HG03139 (cell line): ENCODE results near the gene WNT7A.
"Not testable (repeated sequence)": the region's sequence is repeated elsewhere in the genome, so short reads cannot be mapped to it uniquely, and the experiment has no call there.

ENCODE experiments used
- ATAC-seq: cut with Tn5 transposase; IDR thresholded peaks from one replicate; pipeline ENCODE4 v1.9.1; 2021; ENCODE audit not compliant: unreplicated experiment

WNT7A gene

DNA sequence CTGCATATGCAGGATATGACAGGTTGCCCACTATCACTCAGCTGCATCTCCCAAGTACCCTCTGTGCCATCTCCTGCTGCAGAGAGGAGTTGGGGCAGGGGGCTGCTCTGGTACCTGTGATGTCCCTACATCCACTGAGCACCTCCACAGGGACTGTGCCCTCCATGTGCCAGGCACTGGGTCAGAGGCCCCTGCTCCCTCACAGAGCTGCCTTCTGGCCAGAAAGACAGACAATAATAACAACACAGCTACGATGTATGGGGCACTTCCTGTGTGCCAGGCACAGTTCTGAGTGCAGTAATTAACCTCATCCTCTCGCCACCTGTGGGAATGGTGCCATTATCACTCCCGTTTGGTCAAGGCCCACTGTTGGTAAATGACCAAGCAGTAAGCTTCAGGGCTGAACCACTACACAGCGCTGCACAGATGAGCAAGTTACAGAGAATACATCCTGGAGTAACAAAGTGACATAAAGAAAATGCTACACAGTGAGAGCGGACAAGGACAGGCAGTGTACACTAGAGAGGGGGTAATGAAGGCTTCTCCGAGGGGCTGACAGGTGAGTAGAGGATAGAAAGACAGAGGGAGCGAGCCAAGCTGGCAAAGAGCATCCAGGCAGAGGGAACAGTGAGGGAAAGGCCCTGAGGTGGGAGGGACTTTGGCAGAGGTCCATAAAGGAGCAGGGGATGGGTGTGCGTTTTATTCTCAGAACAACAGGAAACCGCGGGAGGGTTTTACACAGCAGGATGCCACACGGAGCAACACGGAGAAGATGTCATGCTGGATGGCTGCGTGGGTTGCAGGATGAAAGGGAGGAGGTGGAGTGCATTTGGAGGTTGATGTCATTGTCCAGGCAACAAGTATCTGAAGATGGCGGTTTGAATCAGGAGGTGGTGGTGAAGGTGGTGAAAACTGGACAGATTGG, 13.6 kb downstream of the WNT7A start:
- no peak for ATAC-seq

GRCh38 chr3:13865581-13865980, 14.3 kb downstream of the WNT7A start:
- no peak for ATAC-seq

GRCh38 chr3:13865106-13865505, 14.8 kb downstream of the WNT7A start:
- no peak for ATAC-seq

DNA sequence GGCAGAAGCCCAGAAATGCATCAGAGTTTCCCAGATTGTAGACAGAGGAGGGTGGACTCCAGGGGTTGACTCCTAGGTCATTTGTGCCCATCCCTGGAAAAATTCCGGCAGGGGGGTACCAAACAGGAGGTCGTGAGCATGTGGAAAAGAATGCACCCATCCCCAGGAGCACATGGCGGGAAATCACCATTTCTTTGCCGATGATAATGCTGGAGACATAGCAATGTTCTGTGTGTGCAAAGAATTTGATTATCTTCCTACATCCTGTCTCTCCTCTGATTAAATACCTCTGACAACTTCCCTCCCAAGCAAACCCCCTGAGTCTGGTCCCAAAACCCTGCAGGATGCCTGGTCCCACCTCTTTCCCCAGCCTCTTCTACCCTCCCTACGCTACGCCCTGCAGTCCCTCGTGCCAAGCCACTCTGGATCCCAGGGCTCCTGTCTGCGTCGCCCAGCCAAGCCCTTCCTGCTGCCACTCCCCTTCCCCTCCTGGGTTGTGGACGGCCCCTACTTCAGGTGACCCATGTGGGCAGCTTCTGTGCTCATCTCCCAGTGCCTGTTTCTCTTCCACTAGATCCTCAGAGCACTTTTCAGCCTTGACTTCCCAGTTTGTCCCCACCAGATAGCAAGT, 15.8 kb downstream of the WNT7A start:
- ATAC-seq: no peak

GRCh38 chr3:13863382-13863952, 16.4 kb downstream of the WNT7A start:
- no peak for ATAC-seq

GRCh38 chr3:13861461-13861860, 18.4 kb downstream of the WNT7A start:
- no peak for ATAC-seq

GRCh38 chr3:13860001-13860400, 19.9 kb downstream of the WNT7A start:
- ATAC-seq: no peak

- ATAC-seq: no peak
These were observed 20.9 kb downstream of the WNT7A start for GRCh38 chr3:13858768-13859520.

GRCh38 chr3:13857702-13858380, 22.0 kb downstream of the WNT7A start:
- no peak for ATAC-seq

GRCh38 chr3:13856628-13857027, 23.2 kb downstream of the WNT7A start:
- not testable (repeated sequence) for ATAC-seq

DNA sequence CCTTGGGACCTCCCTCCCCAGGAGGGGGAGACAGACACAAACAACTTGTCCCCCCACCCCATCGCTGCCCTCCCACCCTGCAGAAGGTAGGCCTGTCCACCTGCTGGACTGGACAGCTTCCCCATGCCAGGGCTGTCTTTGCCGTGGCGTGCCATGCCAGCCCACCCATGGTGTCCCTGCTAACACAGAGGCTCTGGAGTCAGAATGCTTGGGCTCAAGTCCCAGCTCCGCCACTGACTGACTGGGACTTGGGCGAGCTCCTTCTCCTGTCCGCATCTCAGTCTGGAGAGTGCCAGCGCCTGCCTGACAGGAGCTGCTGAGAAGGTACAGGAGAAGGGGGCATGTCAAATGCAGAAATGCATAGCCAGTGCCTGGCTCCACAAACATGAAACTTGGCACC, 23.9 kb downstream of the WNT7A start:
- no peak for ATAC-seq

GRCh38 chr3:13854492-13854891, 25.4 kb downstream of the WNT7A start:
- ATAC-seq: no peak

- ATAC-seq: no peak
These were observed 25.9 kb downstream of the WNT7A start for GRCh38 chr3:13853978-13854296.

DNA sequence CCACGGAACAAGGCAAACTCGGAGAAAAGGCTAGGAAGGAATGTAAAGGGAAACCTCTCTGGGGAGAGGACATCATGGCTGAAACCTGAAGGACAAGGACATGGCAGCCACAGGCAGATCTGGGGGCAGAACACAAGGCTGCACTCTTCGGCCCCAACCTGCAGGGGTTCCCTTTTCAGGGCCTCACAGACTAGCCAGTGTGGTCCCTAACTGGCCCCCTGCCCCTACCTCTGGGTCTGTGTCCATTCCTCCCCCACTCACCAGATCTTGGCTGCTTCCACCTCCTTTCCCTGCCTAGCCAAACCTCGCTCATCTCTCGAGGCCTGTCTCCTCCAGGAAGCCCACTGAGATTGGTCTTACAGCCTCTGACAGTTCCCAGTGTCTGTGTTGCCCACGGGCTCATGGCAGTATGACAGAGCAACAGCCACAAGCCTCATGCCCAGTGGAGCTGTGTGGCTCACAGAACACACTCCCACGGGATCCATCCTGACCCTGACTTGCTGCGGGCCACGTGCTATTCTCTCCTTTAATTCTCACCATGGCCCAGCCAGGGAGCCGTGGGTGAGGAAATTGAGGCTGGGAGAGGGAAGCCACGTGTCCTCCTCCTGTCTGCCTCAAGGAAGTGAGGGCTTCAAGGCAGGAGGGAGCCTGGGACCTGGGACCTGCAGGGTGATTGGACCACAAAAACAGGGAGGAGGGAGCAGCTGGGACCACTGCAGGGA, 26.5 kb downstream of the WNT7A start:
- no peak for ATAC-seq

DNA sequence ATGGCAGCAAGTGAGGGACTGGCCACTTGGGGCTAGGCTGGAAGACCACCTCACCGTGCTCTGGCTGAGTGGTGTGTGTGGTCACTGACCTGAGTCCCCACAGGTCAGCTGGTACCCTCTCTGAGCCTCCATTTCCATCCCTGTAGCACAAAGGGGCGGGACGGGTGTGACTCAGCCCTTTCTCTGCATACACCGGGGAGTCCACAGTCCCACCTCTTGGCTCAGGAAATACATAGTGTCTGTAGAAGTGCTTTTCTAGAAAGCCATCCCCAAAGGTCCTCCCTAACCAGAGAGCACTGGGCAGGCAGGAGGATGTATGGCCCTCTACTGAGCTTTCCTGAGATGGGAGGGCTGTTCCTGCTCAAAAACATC, 27.2 kb downstream of the WNT7A start:
- no peak for ATAC-seq

DNA sequence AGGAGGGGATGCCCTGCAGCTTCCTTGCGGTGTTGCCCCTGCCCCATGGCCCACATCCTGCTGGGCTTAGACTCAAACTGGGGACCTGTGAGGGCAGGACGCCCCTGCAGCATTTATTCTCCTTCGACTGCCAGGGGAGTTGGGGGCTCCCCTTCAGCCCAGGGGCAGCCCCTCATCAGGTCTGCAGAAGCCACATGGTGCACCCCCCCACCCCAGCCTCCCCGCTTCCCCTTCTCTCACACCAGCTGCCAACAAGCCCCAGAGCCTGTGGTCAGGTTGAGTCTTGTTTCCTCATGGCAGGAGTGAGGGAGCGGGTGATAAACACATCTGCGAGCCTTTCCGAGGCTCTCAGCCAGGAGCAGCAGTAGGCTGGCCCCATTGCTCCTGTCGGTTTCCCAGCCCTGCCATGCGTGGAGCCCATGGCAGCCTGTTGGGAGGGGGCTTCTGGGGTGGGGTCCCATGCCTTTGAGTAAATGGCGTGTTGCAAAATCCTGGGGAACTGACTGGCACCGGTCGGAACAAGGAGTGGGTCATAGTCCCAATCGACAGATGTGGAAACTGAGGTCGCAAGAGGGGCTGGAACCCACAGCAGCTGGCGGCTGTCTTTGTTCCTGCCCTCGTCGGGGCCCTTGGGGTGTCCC, 27.8 kb downstream of the WNT7A start:
- ATAC-seq: no peak

DNA sequence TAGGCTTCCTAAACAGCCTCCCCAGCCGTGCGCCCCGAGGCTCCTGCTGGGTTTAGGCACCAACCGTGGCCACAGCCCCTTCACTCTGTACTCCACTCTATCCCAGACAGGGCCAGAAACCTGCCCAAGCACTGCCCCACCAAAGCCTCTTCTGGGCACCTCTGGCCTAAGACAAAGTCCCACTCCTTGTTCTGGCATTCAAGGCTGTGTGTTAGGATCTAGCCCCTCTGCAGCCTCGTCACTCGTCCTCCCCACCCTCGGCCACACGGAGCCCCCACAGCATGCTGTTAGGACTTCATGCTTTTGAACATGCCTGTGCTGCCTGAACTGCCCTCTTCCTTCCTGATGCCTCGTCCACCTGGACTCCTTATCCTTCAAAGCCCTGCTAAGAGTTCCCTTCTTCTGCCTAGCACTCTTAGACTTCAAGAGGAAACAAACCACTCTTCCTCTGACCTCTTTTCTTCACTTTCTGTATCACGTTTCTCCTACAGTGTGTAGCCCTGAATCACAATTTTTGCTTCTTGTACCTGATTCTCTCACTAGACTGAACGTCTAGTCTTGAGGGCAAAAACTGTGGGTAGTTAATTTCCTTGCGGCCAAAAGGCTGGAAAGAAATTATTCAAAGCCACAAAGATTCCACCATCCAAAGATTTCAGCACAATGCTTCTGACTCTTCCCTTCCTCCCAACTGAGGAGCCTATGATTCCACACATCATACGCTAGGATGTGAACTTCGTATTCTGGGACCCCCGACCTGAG, 28.6 kb downstream of the WNT7A start:
- no peak for ATAC-seq

DNA sequence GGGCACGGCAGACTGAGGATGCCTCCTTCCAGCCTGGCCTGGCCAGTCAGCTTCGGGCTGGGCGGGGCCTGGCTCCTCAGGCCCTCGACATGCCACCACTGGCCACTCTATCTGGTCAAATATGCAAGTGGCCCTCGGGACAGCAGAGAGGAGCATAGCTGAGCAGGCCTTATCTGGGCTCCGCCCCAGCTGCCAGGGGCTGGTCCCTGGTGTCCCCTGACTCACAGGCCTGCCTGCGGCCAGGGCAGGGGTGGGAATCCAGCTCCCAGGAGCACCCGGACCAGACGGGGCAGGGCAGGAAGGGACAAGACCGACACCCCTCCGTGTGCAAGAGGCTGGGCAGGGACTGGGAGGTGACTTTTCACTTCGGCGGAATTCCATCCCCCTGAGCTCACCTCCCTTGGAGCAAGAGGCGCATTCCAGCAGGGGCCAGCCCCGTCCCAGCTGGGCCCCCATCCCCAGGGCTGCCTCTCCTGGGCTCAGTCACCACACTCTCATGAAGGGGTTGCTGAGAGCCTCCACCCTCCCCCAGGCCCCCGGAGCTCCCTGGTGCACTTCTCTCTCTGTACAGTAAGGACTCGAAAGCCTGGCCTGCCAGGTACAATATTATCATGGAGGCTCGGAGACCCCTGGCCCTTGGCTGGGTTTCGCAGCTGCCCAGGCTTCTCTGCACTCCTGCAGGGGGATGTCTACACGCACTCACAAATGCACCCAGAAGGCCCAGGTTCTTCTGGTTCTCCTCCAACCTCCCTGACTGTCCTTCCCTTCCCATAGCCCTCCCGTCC, 29.5 kb downstream of the WNT7A start:
- no peak for ATAC-seq
